Endodermal cell (in vitro differentiated cells): ENCODE measurements around the gene GTF2A1. TPM values are rescaled to one million over a fixed set of nuclear protein-coding genes. Genes with fewer than 3 reads are reported as not detected.

ENCODE experiments used
- DNase-seq: peaks from one replicate; pipeline ENCODE4 v3.0.0-alpha.2; 2017
- H3K27ac ChIP-seq: 2 replicates; pipeline ENCODE4 v1.5.1; 2013; ENCODE audit warnings: mild to moderate bottlenecking, low read depth, low read length, moderate library complexity
- H3K27me3 ChIP-seq: 2 replicates; pipeline ENCODE4 v1.6.1; 2013; ENCODE audit warnings: mild to moderate bottlenecking, low read length, moderate library complexity; ENCODE audit not compliant: insufficient read depth, control insufficient read depth, poor library complexity, severe bottlenecking
- H3K36me3 ChIP-seq: 2 replicates; pipeline ENCODE4 v1.7.0; 2013; ENCODE audit warnings: mild to moderate bottlenecking, low read length, moderate library complexity; ENCODE audit not compliant: control insufficient read depth, insufficient read depth
- H3K4me1 ChIP-seq: one replicate; pipeline ENCODE4 v1.7.0; 2013; ENCODE audit warnings: low read length; ENCODE audit not compliant: control insufficient read depth, insufficient read depth
- H3K4me3 ChIP-seq: 2 replicates; pipeline ENCODE4 v1.5.1; 2013; ENCODE audit warnings: mild to moderate bottlenecking, low read length, moderate library complexity
- H3K9ac ChIP-seq: 2 replicates; pipeline ENCODE4 v1.6.1; 2013; ENCODE audit warnings: mild to moderate bottlenecking, low read length, moderate library complexity; ENCODE audit not compliant: poor library complexity, severe bottlenecking; ENCODE audit errors: extremely low read depth
- H3K9me3 ChIP-seq: 2 replicates; pipeline ENCODE4 v1.6.1; 2013; ENCODE audit warnings: mild to moderate bottlenecking, low read length, moderate library complexity; ENCODE audit not compliant: control insufficient read depth
- H3K27ac Mint-ChIP-seq: 2 replicates; pipeline ENCODE4 v1.8.0; 2020; ENCODE audit warnings: mixed read lengths
- H3K27me3 Mint-ChIP-seq: 2 replicates; pipeline ENCODE4 v1.8.0; 2021; ENCODE audit warnings: mild to moderate bottlenecking, mixed read lengths; ENCODE audit not compliant: insufficient read depth
- H3K36me3 Mint-ChIP-seq: 2 replicates; pipeline ENCODE4 v1.8.0; 2020; ENCODE audit warnings: low read depth, mixed read lengths
- H3K4me1 Mint-ChIP-seq: 2 replicates; pipeline ENCODE4 v1.8.0; 2020; ENCODE audit warnings: mixed read lengths
- H3K4me3 Mint-ChIP-seq: 2 replicates; pipeline ENCODE4 v1.8.0; 2020; ENCODE audit warnings: mild to moderate bottlenecking, moderate library complexity, mixed read lengths
- H3K9me3 Mint-ChIP-seq: 2 replicates; pipeline ENCODE4 v1.8.0; 2020; ENCODE audit warnings: mild to moderate bottlenecking, mixed read lengths
- CTCF ChIP-seq: fragments of 200-600 bp; sonication (generic); conservative IDR thresholded peaks from 2 replicates; pipeline ENCODE4 v1.5.0; 2021; ENCODE audit warnings: antibody characterized with exemption, mild to moderate bottlenecking
- WGBS, 2 experiments: methylation state at CpG; one replicate each; pipeline versions ENCODE4 v1.1.5 to v1.1.7; 2013; ENCODE audit warnings: missing lambda C conversion rate in 2 of 2, mixed read lengths in 1 of 2; ENCODE audit not compliant: insufficient coverage in 1 of 2, insufficient read length in 1 of 2; 5-methylcytosine and 5-hydroxymethylcytosine counted together
- total RNA-seq, 2 donors: library from RNA; stranded (reverse); fragmentation: NEBNext Ultra II Directional in 1 of 2; extraction: Animal tissue kit (Norgen Biotek cat#: 25700) in 1 of 2; gene quantifications; 2 replicates in 1 of 2; 3 replicates in 1 of 2; pipeline ENCODE4 v1.2.1, GENCODE V29; 2021

GTF2A1 gene
- total RNA-seq, 2 donors from 2014 or later = 34.3 to 34.4 TPM

DNA sequence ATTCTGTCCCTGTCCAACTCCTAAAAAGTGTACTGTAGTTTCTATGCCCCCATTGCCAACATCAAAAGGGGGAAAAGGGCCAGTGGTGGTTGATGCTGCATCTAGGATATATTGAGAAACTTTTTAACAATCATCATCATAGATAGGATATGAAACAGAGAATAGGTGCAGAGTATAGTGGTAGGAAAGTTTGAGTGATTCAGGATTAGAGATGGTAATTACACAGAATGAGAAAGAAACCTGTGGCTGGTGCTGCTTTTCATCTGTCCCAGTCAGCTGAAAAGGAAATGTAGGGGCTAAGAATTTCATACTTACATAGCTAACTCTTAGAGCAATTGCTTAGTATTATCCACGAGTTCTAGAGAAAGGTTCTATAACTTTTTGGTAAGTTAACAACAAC, 67.6 kb downstream of the GTF2A1 start:
- Histone ChIP-seq H3K27me3 (no peaks in the 10 kb centered on the region), H3K4me1 (no peaks in the 10 kb centered on the region), H3K9me3 (no peaks in the 10 kb centered on the region), H3K27ac (no peak overlapping the region), H3K9ac (no peak overlapping the region), H3K36me3 (no peaks in the 10 kb centered on the region), H3K4me3 (no peak overlapping the region)
- Mint-ChIP-seq H3K4me1 (no peaks in the 10 kb centered on the region), H3K9me3 (no peaks in the 10 kb centered on the region), H3K36me3 (no peaks in the 10 kb centered on the region), H3K27ac (no peak overlapping the region), H3K27me3 (peaks cover 9% of the 10 kb centered on the region), H3K4me3 (no peak overlapping the region)
- DNase-seq = no peak
- no peak for TF ChIP-seq CTCF
- 80 to 92% methylated on average over 1 of the region's 1 CpG for WGBS, 2 experiments

GRCh38 chr14:81148635-81149034, 72.1 kb downstream of the GTF2A1 start:
- peaks cover 21% of the 10 kb centered on the region for H3K4me1 Mint-ChIP-seq
- WGBS, 2 experiments = 92% methylated on average over 2 of the region's 4 CpGs; no CpG with 5 or more reads in 1 of the 2 experiments

GRCh38 chr14:81147140-81147897, 73.4 kb downstream of the GTF2A1 start:
- Histone ChIP-seq H3K9me3 (no peaks in the 10 kb centered on the region), H3K36me3 (no peaks in the 10 kb centered on the region), H3K4me3 (peak overlapping the region; percentile 2), H3K27ac (no peak overlapping the region), H3K9ac (no peak overlapping the region), H3K4me1 (peaks cover 5% of the 10 kb centered on the region), H3K27me3 (peaks cover 5% of the 10 kb centered on the region)
- no peak overlapping the region for H3K4me3 Mint-ChIP-seq
- H3K36me3 Mint-ChIP-seq = no peaks in the 10 kb centered on the region
- H3K9me3 Mint-ChIP-seq = no peaks in the 10 kb centered on the region
- H3K27ac Mint-ChIP-seq = no peak overlapping the region
- peaks cover 6% of the 10 kb centered on the region for H3K27me3 Mint-ChIP-seq
- peaks cover 21% of the 10 kb centered on the region for H3K4me1 Mint-ChIP-seq
- TF ChIP-seq CTCF = no peak
- WGBS, 2 experiments = 85 to 88% methylated on average over 1 to 2 of the region's 2 CpGs
- no peak for DNase-seq

More at GRCh38 chr14:81148635-81149034, 72.1 kb downstream of the GTF2A1 start:
- no peak overlapping the region for H3K4me3 ChIP-seq
- no peak overlapping the region for H3K27ac Mint-ChIP-seq
- no peaks in the 10 kb centered on the region for H3K36me3 Mint-ChIP-seq
- H3K4me3 Mint-ChIP-seq = no peak overlapping the region
- H3K9me3 Mint-ChIP-seq = no peaks in the 10 kb centered on the region
- H3K36me3 ChIP-seq = no peaks in the 10 kb centered on the region
- peaks cover 5% of the 10 kb centered on the region for H3K27me3 ChIP-seq
- peaks cover 11% of the 10 kb centered on the region for H3K27me3 Mint-ChIP-seq
- H3K9me3 ChIP-seq = no peaks in the 10 kb centered on the region
- peaks cover 5% of the 10 kb centered on the region for H3K4me1 ChIP-seq
- no peak for DNase-seq
- no peak for TF ChIP-seq CTCF
- no peak overlapping the region for H3K27ac ChIP-seq
- no peak overlapping the region for H3K9ac ChIP-seq
